ENCODE results near the gene PSMF1. TPM values are rescaled to one million over a fixed set of nuclear protein-coding genes. Genes with fewer than 3 reads are reported as not detected.
A peak's percentile ranks its signal among the peaks of the same experiment; 100 is the strongest.

Gene PSMF1
- total and polyA plus RNA-seq, 9 of the 15 experiments (the other 6 are each of a cell fraction or from before 2014, with no cell fraction given): 8.5 to 192 (median 33.2) TPM

DNA sequence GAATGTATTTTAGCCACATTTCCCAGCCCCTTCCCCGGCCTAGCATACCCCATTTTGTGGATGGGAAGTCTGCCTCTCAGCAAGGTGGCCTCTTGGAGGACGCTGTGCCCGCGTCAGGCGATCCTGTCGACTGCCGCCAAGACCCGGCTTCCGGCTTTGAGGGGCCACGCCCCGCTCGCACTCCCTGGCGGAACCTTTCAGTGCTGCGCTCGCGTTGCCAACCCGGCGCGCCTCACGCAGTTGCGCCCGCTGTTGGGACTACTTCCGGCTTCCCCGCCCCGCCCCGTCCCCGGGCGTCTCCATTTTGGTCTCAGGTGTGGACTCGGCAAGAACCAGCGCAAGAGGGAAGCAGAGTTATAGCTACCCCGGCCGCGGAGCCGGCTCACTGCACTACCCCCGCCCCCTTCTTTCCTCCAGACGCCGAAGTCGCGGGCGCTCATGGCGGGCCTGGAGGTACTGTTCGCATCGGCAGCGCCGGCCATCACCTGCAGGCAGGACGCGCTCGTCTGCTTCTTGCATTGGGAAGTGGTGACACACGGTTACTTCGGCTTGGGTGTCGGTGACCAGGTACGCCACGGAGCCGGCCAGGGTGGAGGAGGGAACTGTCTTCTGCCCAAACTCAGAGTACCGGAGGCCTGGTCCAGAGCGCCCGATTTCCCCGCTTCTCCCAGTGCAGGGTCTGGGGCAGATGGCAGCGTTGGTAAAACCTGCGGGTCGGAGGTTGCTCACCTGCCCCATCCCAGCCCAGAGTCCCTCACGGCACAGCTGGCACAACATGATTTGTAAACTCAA, at the start of gene PSMF1 (continued):
- no peak for TF ChIP-seq REST (IDR thresholded peaks at IDR 0.05; ENCODE audit: borderline replicate concordance)
- TF ChIP-seq REST (CRISPR knock-in tag; IDR thresholded peaks at IDR 0.05; ENCODE audit: low read depth): no peak
- peak; percentile 99 for TF ChIP-seq KLF13 (tag; IDR thresholded peaks at IDR 0.05; ENCODE audit: borderline replicate concordance, low read depth)
- TF ChIP-seq DLX4 (CRISPR knock-in tag; IDR thresholded peaks at IDR 0.05): no peak
- TF ChIP-seq CHD4 (IDR thresholded peaks at IDR 0.05; ENCODE audit: insufficient read depth, insufficient replicate concordance, low read depth, low read length, poor library complexity, severe bottlenecking): no peak
- TF ChIP-seq CHD2 (IDR thresholded peaks at IDR 0.05; ENCODE audit: low read depth, low read length): no peak
- TF ChIP-seq RBM15 (IDR thresholded peaks at IDR 0.05; ENCODE audit: insufficient read depth, low read length): no peak
- TF ChIP-seq ZNF143 (CRISPR knock-in tag; IDR thresholded peaks at IDR 0.05): no peak
- no peak for TF ChIP-seq ZNF253 (CRISPR knock-in tag; conservative IDR thresholded peaks at IDR 0.05)
- peak; percentile 79 for TF ChIP-seq SUPT5H (IDR thresholded peaks at IDR 0.05)
- TF ChIP-seq RB1 (IDR thresholded peaks at IDR 0.05; ENCODE audit: low read depth): peak; percentile 91
- no peak for TF ChIP-seq SMARCB1 (IDR thresholded peaks at IDR 0.05; ENCODE audit: insufficient read length, low read depth)
- no peak for TF ChIP-seq CBFB (CRISPR knock-in tag; IDR thresholded peaks at IDR 0.05)
- peak; percentile 16; the same call in 1 of the 2 replicates for TF ChIP-seq HDAC2 (IDR thresholded peaks at IDR 0.05)
- peak; percentile 88 for TF ChIP-seq KDM5B (IDR thresholded peaks at IDR 0.05; ENCODE audit: insufficient replicate concordance, low read depth, low read length)
- no peak for TF ChIP-seq MYNN (IDR thresholded peaks at IDR 0.05)
- TF ChIP-seq MYNN (CRISPR knock-in tag; IDR thresholded peaks at IDR 0.05): no peak
- TF ChIP-seq ETV5 (CRISPR knock-in tag; IDR thresholded peaks at IDR 0.05; ENCODE audit: low read depth): peak; percentile 97
- TF ChIP-seq HSF4 (CRISPR knock-in tag; IDR thresholded peaks at IDR 0.05; ENCODE audit: borderline replicate concordance): no peak
- TF ChIP-seq SAP30 (IDR thresholded peaks at IDR 0.05; ENCODE audit: borderline replicate concordance, insufficient read depth, low read depth, low read length, poor library complexity, severe bottlenecking): no peak
- no peak for TF ChIP-seq ZNF184 (CRISPR knock-in tag; IDR thresholded peaks at IDR 0.05)
